GM08714 (cell line): Measurements from ENCODE around the gene DAAM1.

ENCODE experiments used
- H3K4me3 ChIP-seq: fragments of 200-500 bp; sonication (Bioruptor generic); 2 replicates; pipeline ENCODE4 v1.5.1; 2014; ENCODE audit warnings: mild to moderate bottlenecking, low read length, inconsistent platforms
- ZNF274 ChIP-seq: IDR thresholded peaks from 2 replicates; pipeline ENCODE4 v1.6.1; 2012; ENCODE audit warnings: mild to moderate bottlenecking, low read depth, low read length

Gene DAAM1

GRCh38 chr14:59249029-59249428 is 60.6 kb downstream of the DAAM1 start:
- H3K4me3 ChIP-seq = no peak overlapping the region
- TF ChIP-seq ZNF274 = no peak

DNA sequence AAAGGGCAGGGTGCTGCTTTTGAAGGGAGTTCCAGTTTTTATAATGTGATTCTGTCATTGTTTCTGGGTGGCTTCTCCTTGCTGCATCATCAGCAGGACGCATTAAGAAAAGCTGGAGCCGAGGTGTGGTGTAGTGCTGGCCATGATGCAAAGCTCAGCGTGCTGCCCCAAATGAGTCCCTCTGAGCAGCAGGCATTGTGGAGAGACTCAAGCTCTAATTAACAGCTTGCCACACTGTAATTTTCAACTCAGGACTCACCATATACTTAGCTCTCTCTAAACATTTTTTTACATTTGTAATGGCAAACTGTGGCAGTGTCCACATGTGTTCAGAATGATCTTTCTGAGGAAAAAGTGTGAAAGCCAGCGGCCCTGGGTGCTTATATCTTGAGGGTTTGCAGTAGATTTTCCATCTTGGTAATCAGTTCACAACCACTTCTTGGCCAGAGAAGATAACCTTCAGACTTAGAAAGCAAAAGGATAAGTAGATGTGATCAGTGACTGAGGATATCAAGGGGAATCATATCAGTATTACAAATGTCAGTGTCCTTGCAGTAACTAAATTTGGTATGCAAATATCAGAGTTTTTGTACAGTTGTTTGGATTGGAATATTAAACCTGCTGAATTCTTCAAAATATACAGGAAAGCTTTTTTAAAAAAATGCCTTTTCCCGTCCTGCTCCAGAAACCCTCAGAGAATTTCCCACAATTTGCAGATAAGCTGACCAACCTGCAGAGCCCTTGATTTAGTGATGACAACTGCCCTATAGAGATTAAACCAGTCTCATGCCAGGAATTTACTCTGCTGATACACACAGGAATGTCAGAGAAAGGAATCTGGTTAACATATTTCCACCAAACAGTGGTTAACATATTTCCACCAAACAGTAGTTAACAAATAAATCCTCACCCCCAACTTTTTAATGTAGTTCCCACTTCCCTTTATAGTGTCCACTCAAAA is 63.6 kb downstream of the DAAM1 start:
- H3K4me3 ChIP-seq = no peak overlapping the region

DNA sequence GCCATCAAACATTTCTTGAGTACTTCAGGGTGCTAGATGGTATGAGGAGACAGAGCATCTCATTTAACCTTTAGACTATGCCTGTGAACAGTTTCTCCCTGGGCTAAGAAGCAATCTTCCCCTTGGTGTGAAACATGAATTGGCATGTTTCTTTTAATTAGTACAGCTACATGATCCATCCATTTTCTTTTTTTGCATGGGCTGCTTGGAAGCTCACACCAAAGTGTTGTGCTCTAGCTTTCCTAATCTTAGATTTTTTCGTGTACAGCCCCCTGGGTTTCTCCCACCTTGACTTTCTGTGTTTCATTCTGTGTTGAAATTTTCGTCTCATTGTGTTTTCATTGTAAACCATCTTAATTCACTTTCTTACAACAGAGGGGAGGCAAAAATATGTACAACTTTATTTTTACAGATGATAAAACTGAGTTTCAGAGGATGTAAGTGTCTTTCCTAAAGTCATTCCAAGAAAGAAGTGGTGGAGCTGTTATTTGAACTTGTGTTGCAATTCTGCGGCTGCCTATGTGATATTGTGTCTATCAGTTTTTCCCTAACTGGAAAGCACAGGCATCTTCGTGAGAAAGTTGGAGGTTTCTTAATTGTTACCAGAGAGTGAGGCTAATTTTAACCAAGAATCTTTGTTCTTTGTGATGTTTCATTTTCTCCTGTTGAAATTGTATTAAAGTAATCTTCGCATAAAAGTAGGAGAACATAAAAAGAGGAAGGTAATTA is 64.5 kb downstream of the DAAM1 start:
- TF ChIP-seq ZNF274 = no peak
- no peak overlapping the region; the same call in 1 of the 2 replicates for H3K4me3 ChIP-seq

More for the DNA sequence above, 63.6 kb downstream of the DAAM1 start:
- no peak for TF ChIP-seq ZNF274

- no peak for TF ChIP-seq ZNF274
- H3K4me3 ChIP-seq = no peak overlapping the region; the same call in 1 of the 2 replicates
Observed at GRCh38 chr14:59253527-59253926, 65.1 kb downstream of the DAAM1 start.

DNA sequence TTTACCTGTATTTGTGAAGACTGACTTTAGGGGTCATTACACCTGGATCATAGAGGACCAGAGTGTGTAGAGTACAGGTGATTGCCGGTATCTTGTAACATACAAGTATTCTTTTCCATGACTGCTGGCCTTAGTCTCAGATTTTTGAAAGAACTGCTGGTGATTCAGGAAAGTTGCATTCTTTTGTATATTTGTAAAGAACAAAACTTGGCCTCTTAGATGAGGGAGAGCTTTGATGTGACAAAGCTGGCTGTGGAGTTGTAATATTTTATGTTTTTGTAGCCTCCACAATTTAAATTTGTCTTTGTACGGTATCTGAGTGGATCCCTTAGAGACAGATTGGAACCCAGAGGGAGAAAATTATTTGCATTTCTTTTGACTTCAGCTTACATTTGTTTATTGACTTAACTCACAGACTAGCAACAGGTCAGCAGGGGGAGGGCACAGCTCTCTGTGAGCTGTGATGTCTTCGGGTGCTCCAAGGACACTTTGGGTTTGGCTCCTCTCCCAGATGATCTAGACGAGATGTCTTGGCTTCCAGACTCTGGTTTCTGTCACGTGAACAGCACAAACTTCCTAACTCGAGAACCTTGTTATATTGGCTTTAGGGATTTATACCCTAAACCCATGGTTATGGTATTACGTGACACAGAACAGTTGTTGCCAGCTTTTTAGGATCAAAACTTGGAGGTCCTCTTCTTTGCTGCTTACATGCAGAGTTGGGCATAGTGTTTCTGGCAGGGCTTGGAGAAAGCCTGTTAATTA is 65.9 kb downstream of the DAAM1 start:
- no peak overlapping the region for H3K4me3 ChIP-seq
- TF ChIP-seq ZNF274 = no peak

GRCh38 chr14:59254911-59255545 is 66.6 kb downstream of the DAAM1 start:
- TF ChIP-seq ZNF274 = no peak

DNA sequence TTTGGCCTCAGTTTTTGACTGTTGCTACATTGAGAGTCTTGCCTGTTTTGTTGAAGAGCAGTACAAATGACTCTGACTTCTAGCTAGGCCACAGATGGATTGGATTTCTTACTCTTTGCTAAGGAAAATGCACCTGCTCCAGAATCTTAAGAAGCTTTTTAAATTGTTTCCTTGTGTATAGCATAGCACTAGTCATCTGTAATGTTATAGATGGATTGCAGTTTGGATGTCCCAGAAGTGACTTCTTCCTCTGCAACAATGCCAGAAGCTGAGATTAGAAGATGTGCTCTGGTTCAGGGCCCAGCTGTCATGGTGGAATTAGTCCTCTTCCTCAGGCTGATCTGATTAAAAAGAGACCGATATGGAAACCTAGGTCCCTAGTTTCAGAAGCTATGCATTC is 67.9 kb downstream of the DAAM1 start:
- H3K4me3 ChIP-seq = no peak overlapping the region
- TF ChIP-seq ZNF274 = no peak

More at GRCh38 chr14:59254911-59255545, 66.6 kb downstream of the DAAM1 start:
- H3K4me3 ChIP-seq = no peak overlapping the region

DNA sequence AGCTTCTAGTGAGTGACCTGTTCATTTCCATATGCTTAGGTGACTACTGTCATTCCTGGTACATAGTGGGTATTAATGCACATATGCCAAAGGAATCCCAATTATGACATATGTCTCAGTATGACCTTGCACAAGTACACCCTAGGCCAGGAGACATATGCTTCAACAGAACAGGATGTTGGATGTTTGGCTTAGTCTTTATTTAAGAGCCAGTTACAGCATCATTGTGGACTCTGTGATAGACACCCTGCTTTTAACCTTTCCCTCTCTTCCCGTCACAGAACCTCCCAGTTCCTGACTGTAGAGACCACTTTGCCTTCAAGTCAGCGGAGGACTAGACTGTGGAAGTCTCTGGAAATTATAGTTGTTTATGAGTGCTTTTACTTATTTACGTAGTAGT is 72.9 kb downstream of the DAAM1 start:
- H3K4me3 ChIP-seq = no peak overlapping the region
- TF ChIP-seq ZNF274 = no peak

GRCh38 chr14:59262717-59263454 is 74.4 kb downstream of the DAAM1 start:
- H3K4me3 ChIP-seq = no peak overlapping the region
- no peak for TF ChIP-seq ZNF274

DNA sequence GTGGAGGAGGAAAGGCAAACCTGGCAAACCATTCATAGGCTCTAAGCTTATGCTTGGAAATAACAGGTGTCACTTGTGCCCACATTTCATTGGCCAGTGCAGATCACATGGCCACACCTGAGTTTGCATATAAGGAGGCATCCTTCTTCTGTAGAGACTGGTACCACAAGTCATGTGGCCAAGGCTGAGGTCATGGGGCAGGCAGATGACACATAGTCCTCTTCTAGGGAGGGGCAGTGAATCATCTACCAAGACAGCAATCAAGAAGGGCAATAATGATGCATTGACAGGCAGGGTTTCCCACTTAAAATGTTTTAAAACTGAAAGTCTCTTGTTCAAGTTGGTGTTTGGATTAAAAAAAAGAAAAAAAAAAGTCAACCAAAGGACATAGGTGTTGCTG is 77.3 kb downstream of the DAAM1 start:
- no peak overlapping the region for H3K4me3 ChIP-seq
- TF ChIP-seq ZNF274 = no peak

- no peak overlapping the region for H3K4me3 ChIP-seq
- TF ChIP-seq ZNF274 = no peak
Observed at GRCh38 chr14:59267046-59267445, 78.6 kb downstream of the DAAM1 start.

DNA sequence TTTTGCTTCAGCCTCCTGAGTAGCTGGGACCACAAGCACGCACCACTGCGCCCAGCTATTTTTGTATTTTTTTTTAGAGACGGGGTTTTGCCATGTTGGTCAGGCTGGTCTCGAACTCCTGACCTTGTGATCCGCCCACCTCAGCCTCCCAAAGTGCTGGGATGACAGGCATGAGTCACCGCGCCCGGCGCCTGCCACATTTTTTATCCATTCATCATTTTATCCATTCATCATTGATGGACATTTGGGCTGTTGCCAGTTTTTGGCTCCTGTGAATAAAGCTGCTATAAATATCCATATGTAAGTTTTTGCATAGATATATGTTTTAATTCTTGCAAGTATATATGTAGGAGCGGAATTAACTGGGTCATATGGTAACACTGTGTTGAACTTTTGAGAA is 79.5 kb downstream of the DAAM1 start:
- no peak overlapping the region for H3K4me3 ChIP-seq
- no peak for TF ChIP-seq ZNF274

- TF ChIP-seq ZNF274 = no peak
- H3K4me3 ChIP-seq = no peak overlapping the region
Observed at GRCh38 chr14:59268858-59269257, 80.4 kb downstream of the DAAM1 start.

DNA sequence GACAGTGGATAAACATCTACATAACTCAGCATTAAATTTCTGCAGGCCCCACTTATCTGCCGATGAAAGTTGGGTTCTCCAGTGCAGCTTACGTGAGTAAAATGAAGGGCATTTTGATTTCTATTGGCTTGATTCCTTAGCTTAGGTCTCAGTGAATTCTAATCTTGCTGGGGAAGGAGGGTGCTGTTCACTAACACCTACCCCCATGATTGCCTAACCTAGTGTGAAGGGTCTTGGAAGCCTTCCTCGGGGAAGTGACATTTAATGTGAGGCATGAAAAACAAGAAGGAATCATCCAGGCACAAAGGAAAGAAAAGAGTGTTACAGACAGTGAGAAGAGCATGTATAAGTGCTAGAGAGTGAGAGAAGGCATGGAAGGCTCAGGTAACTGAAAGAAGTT is 81.0 kb downstream of the DAAM1 start:
- TF ChIP-seq ZNF274 = no peak
- no peak overlapping the region for H3K4me3 ChIP-seq
